Bronchial epithelial cell (primary cell): ENCODE data around the gene OR2AT4. TPM values are rescaled to one million over a fixed set of nuclear protein-coding genes. Genes with fewer than 3 reads are reported as not detected.
"Not testable (repeated sequence)": the region's sequence is repeated elsewhere in the genome, so short reads cannot be mapped to it uniquely, and the experiment has no call there.

Source experiments
- DNase-seq: peaks from one replicate; pipeline ENCODE4 v3.0.0-alpha.2; 2010; ENCODE audit warnings: low read depth
- FAIRE-seq: peaks from 2 replicates; lab custom pipeline; 2011; peaks lifted over from hg19 to GRCh38; lab: Jason Lieb, UNC
- H3K27me3 ChIP-seq: 2 replicates; pipeline ENCODE4 v1.5.1; 2011; ENCODE audit warnings: low read length; ENCODE audit not compliant: control insufficient read depth, insufficient read depth
- H3K36me3 ChIP-seq: 2 replicates; pipeline ENCODE4 v1.5.1; 2011; ENCODE audit warnings: low read length; ENCODE audit not compliant: control insufficient read depth, insufficient read depth
- H3K4me3 ChIP-seq: 2 replicates; pipeline ENCODE4 v1.5.1; 2011; ENCODE audit warnings: mild to moderate bottlenecking, low read depth, low read length, control low read depth
- total RNA-seq: library from RNA; depleted of rRNA; stranded (reverse); fragments of >200 nt; gene quantifications from 2 replicates; pipeline ENCODE4 v1.2.1, GENCODE V29; 2014
- TF ChIP-seq, protein P1 (sequence below): IDR thresholded peaks from 2 replicates; pipeline ENCODE4 v1.5.1; 2011; ENCODE audit warnings: mild to moderate bottlenecking, moderate library complexity, low read length, control low read depth, inconsistent platforms; ENCODE audit not compliant: insufficient read depth, severe bottlenecking

OR2AT4 gene
- total RNA-seq, 1 donor from 2014 or later: not detected

DNA sequence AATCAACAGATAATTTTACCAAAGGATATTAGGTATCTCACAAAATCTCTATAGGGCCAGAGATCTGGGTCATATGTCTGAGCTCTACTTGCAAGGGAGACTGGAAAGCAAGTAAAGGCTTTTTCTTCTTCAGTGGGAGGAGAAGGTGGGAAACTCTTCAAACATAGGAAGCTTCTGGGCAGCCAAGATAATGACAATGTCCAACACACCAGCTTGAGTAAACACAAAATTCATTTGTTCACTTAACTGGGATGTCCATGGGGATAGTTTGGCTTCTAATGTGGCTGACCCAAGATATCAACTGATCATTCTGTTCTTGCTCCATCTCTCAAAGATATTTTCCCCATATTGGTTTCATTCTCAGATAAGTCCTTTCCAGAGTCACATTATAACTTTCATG, 37.4 kb downstream of the OR2AT4 start:
- DNase-seq: no peak
- peaks cover 2% of the 10 kb centered on the region for H3K27me3 ChIP-seq
- no peak for FAIRE-seq
- TF ChIP-seq, protein P1, sequence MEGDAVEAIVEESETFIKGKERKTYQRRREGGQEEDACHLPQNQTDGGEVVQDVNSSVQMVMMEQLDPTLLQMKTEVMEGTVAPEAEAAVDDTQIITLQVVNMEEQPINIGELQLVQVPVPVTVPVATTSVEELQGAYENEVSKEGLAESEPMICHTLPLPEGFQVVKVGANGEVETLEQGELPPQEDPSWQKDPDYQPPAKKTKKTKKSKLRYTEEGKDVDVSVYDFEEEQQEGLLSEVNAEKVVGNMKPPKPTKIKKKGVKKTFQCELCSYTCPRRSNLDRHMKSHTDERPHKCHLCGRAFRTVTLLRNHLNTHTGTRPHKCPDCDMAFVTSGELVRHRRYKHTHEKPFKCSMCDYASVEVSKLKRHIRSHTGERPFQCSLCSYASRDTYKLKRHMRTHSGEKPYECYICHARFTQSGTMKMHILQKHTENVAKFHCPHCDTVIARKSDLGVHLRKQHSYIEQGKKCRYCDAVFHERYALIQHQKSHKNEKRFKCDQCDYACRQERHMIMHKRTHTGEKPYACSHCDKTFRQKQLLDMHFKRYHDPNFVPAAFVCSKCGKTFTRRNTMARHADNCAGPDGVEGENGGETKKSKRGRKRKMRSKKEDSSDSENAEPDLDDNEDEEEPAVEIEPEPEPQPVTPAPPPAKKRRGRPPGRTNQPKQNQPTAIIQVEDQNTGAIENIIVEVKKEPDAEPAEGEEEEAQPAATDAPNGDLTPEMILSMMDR: no peak
- H3K36me3 ChIP-seq: no peaks in the 10 kb centered on the region
- no peak overlapping the region for H3K4me3 ChIP-seq

DNA sequence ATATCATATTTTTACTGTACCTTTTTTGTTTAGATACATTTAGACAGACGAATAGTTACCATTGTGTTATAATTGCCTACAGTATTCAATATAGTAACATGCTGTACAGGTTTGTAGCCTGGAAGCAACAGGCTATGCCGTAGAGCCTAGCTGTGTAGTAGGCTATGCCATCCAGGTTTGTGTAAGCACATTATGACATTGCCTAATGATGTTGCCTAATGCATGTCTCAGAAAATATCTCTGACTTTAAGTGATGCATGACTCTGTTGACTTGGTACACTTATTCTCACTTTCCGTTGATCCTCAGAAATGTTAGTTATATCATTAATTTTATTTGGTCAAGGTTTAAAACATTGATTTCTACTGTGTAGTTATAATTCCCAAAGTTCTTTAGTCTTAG, 39.9 kb downstream of the OR2AT4 start:
- Histone ChIP-seq H3K36me3 (no peaks in the 10 kb centered on the region), H3K27me3 (peaks cover 2% of the 10 kb centered on the region), H3K4me3 (no peak overlapping the region)
- no peak for FAIRE-seq
- DNase-seq: peak; percentile 12
- TF ChIP-seq, protein P1: no peak

DNA sequence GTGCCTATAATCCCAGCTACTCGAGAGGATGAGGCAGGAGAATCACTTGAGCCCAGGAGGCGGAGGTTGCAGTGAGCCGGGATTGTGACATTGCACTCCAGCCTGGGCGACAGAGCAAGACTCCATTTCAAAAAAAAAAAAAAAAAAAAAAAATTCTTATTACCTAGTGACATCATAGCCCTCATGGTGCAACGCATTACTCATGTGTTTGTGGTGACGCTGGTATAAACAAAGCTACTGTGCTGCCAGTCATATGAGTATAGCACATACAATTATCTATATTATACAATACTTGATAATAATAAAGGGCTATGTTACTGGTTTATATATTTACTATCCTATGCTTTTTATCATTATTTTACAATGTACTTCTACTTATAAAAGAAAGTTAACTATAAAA, 41.2 kb downstream of the OR2AT4 start:
- Histone ChIP-seq H3K4me3 (no peak overlapping the region), H3K36me3 (no peaks in the 10 kb centered on the region), H3K27me3 (peaks cover 2% of the 10 kb centered on the region)
- DNase-seq (no peak), FAIRE-seq (no peak)
- TF ChIP-seq, protein P1: no peak

DNA sequence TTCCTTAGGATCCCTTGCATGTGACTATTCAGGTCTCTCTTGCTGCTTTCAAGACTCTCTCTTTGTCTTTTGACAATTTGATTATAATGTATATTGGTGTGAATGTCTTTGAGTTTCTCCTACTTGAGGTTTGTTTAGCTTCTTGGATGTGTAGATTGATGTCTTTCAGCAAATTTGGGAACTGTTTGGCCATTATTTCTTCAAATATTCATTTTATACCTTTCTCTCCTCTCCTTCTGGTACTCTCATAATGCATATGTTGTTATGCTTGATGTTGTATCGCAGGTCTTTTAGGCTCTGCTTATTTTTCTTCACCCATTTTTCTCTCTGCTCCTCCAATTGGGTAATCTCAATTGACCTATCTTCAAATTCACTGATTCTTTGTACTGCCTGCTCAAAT, 44.2 kb downstream of the OR2AT4 start:
- FAIRE-seq: no peak
- Histone ChIP-seq H3K27me3 (no peaks in the 10 kb centered on the region), H3K36me3 (no peaks in the 10 kb centered on the region), H3K4me3 (no peak overlapping the region)
- TF ChIP-seq, protein P1: no peak
- DNase-seq: no peak

DNA sequence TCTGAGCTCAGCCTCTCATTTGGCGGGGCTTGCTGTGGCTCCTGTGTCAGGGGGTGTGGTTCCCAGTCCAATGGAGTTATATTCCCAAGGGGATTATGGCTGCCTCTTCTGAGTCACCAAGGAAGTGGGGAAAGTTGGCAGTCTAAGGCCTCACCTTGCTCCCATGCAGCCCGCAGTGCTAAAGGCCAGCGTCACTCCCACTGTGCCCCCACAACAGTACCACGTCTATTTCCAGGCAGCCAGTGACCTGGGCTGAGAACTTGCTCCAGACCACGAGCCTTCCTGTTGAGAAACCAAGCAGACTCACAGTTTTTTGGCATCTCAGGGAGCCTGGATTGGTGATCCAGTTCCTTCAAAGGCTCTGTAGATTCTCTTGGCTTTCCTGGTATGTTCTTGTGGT, 45.6 kb downstream of the OR2AT4 start:
- no peaks in the 10 kb centered on the region for H3K36me3 ChIP-seq
- no peaks in the 10 kb centered on the region for H3K27me3 ChIP-seq
- no peak overlapping the region for H3K4me3 ChIP-seq
- FAIRE-seq (no peak), DNase-seq (no peak)
- TF ChIP-seq, protein P1: no peak

DNA sequence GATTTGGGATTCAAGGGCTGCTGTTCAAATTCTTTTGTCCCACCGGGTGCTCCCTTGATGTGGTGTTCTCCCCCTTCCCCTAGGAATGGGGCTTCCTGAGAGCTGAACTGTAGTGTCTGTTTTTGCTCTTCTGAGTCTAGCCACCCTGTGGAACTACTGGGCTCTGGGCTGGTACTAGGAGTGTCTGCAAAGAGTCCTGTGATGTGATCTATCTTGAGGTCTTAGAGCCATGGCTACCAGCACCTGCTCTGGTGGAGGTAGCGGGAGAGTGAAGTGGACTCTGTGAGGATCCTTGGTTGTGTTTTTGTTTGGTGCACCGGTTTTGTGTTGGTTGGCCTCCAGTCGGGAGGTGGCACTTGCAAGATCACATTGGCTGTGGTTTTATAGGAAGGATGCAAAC, 46.2 kb downstream of the OR2AT4 start:
- H3K27me3 ChIP-seq: no peaks in the 10 kb centered on the region
- TF ChIP-seq, protein P1: no peak
- DNase-seq (no peak), FAIRE-seq (no peak)
- H3K4me3 ChIP-seq: no peak overlapping the region
- no peaks in the 10 kb centered on the region for H3K36me3 ChIP-seq

DNA sequence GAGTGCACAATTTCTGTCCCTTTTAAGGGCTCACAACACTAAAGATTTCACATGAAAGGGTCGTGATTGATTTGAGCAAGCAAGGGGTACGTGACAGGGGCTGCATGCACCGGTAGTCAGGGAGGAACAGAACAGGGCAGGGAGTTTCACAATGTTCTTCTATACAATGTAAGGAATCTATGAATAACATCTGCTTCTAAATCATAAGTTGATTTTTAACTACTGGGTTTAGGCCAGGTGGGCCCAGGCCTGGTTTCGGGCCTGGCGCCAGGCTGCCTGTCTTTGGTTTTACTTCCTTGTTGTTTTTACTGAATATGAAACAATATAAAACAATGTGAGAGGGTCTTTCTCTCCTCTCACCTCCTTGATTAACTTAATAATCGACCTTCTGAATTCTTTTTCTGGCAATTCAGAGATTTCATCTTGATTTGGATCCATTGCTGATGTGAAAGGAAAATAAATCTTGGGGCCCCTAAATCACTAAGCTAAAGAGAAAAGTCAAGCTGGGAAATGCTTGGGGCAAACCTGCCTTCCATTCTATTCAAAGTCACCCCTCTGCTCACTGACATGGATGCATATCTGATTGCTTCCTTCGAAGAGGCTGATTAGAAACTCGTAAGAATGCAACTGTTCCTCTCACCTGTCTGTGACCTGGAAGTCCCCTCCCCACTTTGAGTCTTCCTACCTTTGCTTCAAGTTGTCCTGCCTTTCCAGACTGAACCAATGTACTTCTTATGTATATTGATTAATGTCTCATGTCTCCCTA, 47.0 kb downstream of the OR2AT4 start:
- not testable (repeated sequence) for H3K27me3 ChIP-seq, FAIRE-seq, H3K4me3 ChIP-seq, DNase-seq, H3K36me3 ChIP-seq
